AG04450 (cell line): Measurements from ENCODE around the gene HOXC13. TPM values are rescaled to one million over a fixed set of nuclear protein-coding genes. Genes with fewer than 3 reads are reported as not detected.

Source experiments
- CTCF ChIA-PET: fragments of 300-600, 350-600 bp; formaldehyde crosslinking; extraction: SDS; loops from one replicate; lab custom pipeline; 2022; ENCODE audit warnings: antibody characterized with exemption, inconsistent platforms; lab: Charles Lee
- POLR2A ChIA-PET: fragments of 350-600 bp; formaldehyde crosslinking; extraction: SDS; loops from one replicate; lab custom pipeline; 2021; ENCODE audit warnings: antibody characterized with exemption, inconsistent platforms; lab: Yijun Ruan, JAX
- DNase-seq: peaks from one replicate; pipeline ENCODE4 v3.0.0-alpha.2; 2011; ENCODE audit warnings: low read depth, low spot score
- H3K27ac ChIP-seq: one replicate; pipeline ENCODE4 v1.5.1; 2012; ENCODE audit warnings: low read depth, low read length, control low read depth
- H3K27me3 ChIP-seq: one replicate; pipeline ENCODE4 v1.6.0; 2012; ENCODE audit warnings: low read length; ENCODE audit not compliant: control insufficient read depth, insufficient read depth
- H3K4me3 ChIP-seq: 2 replicates; pipeline ENCODE4 v1.5.1; 2011; ENCODE audit warnings: mild to moderate bottlenecking, low read depth, low read length, control low read depth
- H3K9me3 ChIP-seq: 2 replicates; pipeline ENCODE4 v1.5.1; 2012; ENCODE audit warnings: low read length; ENCODE audit not compliant: control insufficient read depth, insufficient read depth
- polyA plus RNA-seq: library from polyadenylated mRNA; depleted of rRNA; stranded (reverse); fragments of >200 nt; gene quantifications from 2 replicates; pipeline ENCODE4 v1.2.3, GENCODE V29; 2011
- TF ChIP-seq, protein P1 (sequence below): IDR thresholded peaks from 2 replicates; pipeline ENCODE4 v1.5.1; 2011; ENCODE audit warnings: low read depth, low read length, control low read depth, inconsistent platforms

HOXC13 gene
- polyA plus RNA-seq, 1 experiment: not detected

DNA sequence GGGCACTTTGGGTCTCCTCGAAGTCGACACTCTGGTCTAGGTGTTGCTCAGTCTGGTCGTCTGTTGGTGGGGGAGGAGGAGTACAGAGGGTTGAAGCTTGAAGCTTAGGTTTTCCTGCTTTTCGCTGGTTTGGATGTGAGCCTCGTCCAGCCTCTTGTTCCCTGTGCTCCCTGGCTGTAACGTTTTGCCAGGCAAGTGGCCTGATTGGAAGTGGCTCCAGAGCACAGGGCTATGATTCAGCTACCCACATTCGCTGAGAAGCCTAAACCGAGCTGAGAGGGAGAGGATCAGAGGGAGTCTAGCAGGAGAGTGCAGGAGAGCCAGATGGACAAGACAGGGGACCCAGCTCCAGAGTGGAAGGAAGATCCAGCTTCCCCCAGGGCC is 52.4 kb downstream of the HOXC13 start:
- H3K27ac ChIP-seq: no peak overlapping the region
- no peak overlapping the region for H3K4me3 ChIP-seq
- CTCF ChIA-PET: interaction anchor here (1.0 to 2.3 kb wide), 3 partner anchors 15 to 234 kb away, joined by 3 to 8 read pairs (median 3); no protein-coding TSS in a partner anchor

DNA sequence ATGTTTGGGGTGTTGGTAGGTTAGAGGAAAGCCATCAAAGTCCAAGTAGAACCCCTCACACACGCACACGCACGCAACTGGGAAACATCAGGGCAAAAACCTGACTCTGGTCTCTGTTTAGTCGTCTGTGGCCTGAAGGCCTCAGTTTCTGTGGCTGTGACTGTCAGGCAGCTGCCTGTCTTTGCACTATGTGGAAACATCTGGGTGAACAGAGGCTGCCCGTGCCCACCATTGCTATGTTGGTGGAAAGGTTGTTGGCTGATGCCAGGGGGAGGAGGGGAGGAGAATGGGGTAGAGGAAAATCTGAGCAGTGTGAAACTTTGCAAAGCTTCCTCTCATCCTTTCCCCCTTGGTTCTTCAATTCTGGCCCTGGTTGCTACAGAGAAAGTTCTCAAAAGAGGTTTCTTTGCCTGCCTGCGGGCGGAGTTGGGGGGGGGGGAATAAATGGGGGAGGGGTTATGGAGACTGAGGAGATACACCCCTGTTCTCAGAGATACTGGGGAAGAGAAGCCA is 53.8 kb downstream of the HOXC13 start:
- DNase-seq: no peak
- no peak overlapping the region for H3K27ac ChIP-seq
- H3K27me3 ChIP-seq: peaks cover 97% of the 10 kb centered on the region
- TF ChIP-seq, protein P1, sequence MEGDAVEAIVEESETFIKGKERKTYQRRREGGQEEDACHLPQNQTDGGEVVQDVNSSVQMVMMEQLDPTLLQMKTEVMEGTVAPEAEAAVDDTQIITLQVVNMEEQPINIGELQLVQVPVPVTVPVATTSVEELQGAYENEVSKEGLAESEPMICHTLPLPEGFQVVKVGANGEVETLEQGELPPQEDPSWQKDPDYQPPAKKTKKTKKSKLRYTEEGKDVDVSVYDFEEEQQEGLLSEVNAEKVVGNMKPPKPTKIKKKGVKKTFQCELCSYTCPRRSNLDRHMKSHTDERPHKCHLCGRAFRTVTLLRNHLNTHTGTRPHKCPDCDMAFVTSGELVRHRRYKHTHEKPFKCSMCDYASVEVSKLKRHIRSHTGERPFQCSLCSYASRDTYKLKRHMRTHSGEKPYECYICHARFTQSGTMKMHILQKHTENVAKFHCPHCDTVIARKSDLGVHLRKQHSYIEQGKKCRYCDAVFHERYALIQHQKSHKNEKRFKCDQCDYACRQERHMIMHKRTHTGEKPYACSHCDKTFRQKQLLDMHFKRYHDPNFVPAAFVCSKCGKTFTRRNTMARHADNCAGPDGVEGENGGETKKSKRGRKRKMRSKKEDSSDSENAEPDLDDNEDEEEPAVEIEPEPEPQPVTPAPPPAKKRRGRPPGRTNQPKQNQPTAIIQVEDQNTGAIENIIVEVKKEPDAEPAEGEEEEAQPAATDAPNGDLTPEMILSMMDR: no peak
- ChIA-PET POLR2A (no interaction called here), CTCF (interaction anchor here (2.3 kb wide), 1 partner anchor 13 kb away, joined by 8 read pairs; no protein-coding TSS in a partner anchor)
- H3K9me3 ChIP-seq: peaks cover 8% of the 10 kb centered on the region; the same call in 1 of the 2 replicates
- no peak overlapping the region for H3K4me3 ChIP-seq

More for the DNA sequence above, 52.4 kb downstream of the HOXC13 start:
- peaks cover 8% of the 10 kb centered on the region; the same call in 1 of the 2 replicates for H3K9me3 ChIP-seq
- POLR2A ChIA-PET: no interaction called here
- H3K27me3 ChIP-seq: peaks cover 97% of the 10 kb centered on the region
- no peak for DNase-seq
- TF ChIP-seq, protein P1: no peak

DNA sequence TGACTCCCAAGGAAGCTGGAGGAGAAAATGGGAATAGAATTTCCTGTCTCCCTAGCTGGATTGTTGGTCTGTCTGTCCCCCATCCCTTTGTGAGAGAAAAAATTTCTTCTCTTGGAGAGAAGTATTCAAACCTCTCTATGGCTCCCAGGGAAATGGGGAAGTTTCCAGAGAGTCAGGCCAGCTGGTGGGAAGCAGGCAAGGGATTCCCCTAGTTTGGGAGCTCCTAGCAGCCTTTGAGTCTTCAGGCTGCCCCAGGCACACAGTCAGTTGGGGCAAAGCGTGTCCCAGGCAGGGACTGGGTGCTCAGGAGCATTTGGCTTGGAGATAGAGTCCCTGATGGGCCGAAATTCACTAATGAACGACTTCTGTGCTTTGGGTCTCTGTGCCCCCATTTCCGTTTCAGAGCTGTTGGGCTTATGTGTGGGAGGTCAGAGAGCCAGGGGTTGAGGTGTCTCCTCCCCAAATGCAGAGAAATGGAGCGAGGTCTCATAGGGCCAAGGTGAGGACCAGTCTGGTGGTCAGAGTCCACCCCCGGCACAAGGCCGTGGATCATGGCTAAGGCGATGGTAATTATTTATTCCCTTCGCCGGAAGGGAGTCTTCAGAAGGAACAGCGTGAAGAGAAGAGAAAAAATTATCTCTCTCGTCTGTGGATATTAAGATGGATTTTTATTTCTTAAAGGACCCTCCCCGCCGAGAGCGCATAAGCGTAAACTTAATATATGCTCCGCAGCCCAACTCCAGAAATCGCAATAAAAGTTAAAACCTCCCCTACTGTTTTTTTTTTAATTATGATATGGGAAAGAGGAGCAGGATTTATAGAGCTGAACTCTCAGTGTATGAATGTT is 54.8 kb downstream of the HOXC13 start:
- ChIA-PET POLR2A (no interaction called here), CTCF (interaction anchor here (1.0 to 1.2 kb wide), 2 partner anchors 198 to 221 kb away, joined by 3 read pairs; no protein-coding TSS in a partner anchor)
- TF ChIP-seq, protein P1: no peak
- Histone ChIP-seq H3K27ac (no peak overlapping the region), H3K27me3 (peaks cover 97% of the 10 kb centered on the region), H3K9me3 (peaks cover 8% of the 10 kb centered on the region; the same call in 1 of the 2 replicates), H3K4me3 (no peak overlapping the region)
- DNase-seq: no peak

- no peak for DNase-seq
- Histone ChIP-seq H3K4me3 (no peak overlapping the region), H3K27ac (no peak overlapping the region), H3K9me3 (peaks cover 8% of the 10 kb centered on the region; the same call in 1 of the 2 replicates), H3K27me3 (peaks cover 97% of the 10 kb centered on the region)
- ChIA-PET POLR2A (no interaction called here), CTCF (interaction anchor here (1.0 to 1.2 kb wide), 2 partner anchors 197 to 220 kb away, joined by 3 read pairs; no protein-coding TSS in a partner anchor)
- TF ChIP-seq, protein P1: no peak
Observed at GRCh38 chr12:53994009-53994263, 55.3 kb downstream of the HOXC13 start.
